GM12878 (cell line): ENCODE measurements around the gene PPP1CC. TPM values are rescaled to one million over a fixed set of nuclear protein-coding genes. Genes with fewer than 3 reads are reported as not detected.

Experiments
- ATAC-seq: fragments of 200-7000 bp; cut with Tn5 transposase; 3 replicates; pipeline ENCODE4 v1.9.1; 2020; ENCODE audit warnings: mild to moderate bottlenecking, moderate library complexity
- BruUV-seq: library from RNA; stranded (reverse); fragments of 400-500 nt; replicated peaks from 2 replicates; lab custom pipeline; 2021; lab: Mats Ljungman, UMichigan
- CTCF ChIA-PET: fragments of 300-600 bp; sonication (Branson Sonifier 250); formaldehyde crosslinking; extraction: SDS; loops from one replicate; lab custom pipeline; 2021; ENCODE audit warnings: inconsistent platforms; lab: Yijun Ruan, JAX
- POLR2A ChIA-PET: fragments of 350-600 bp; formaldehyde crosslinking; extraction: SDS; loops from one replicate; lab custom pipeline; 2021; ENCODE audit warnings: inconsistent platforms; lab: Charles Lee
- RAD21 ChIA-PET: fragments of 300-600 bp; sonication (Branson Sonifier 250); formaldehyde crosslinking; loops from one replicate; lab custom pipeline; 2023; ENCODE audit warnings: antibody characterized with exemption; ENCODE audit not compliant: unreplicated experiment; lab: Charles Lee
- SMC1A ChIA-PET: fragments of 300-600 bp; sonication (Branson Sonifier 250); formaldehyde crosslinking; loops from one replicate; lab custom pipeline; 2023; ENCODE audit not compliant: unreplicated experiment, uncharacterized antibody; lab: Charles Lee
- DNase-seq: peaks from one replicate; pipeline ENCODE4 v3.0.0-alpha.2; 2011; ENCODE audit warnings: low read depth, low spot score
- FAIRE-seq: peaks from 3 replicates; lab custom pipeline; 2011; peaks lifted over from hg19 to GRCh38; lab: Jason Lieb, UNC
- H2AFZ ChIP-seq: 2 replicates; pipeline ENCODE4 v1.6.0; 2011; ENCODE audit warnings: low read depth, low read length, control low read depth; ENCODE audit not compliant: control insufficient read depth
- H3K27ac ChIP-seq: 2 replicates; pipeline ENCODE4 v1.5.1; 2011; ENCODE audit warnings: control low read depth; ENCODE audit not compliant: control insufficient read depth, insufficient read depth
- H3K27me3 ChIP-seq, 2 experiments: replicated peaks in 1 of 2; 2 replicates each; pipeline versions ENCODE4 v1.6.0 to v1.6.1; 2011; ENCODE audit warnings: low read length in 1 of 2; ENCODE audit not compliant: control insufficient read depth in 2 of 2, insufficient read depth in 2 of 2
- H3K36me3 ChIP-seq, 2 experiments: 2 replicates each; pipeline ENCODE4 v1.5.1; 2011; ENCODE audit warnings: low read length in 1 of 2; ENCODE audit not compliant: control insufficient read depth in 2 of 2, insufficient read depth in 2 of 2
- H3K4me1 ChIP-seq: 2 replicates; pipeline ENCODE4 v1.6.1; 2011; ENCODE audit warnings: mild to moderate bottlenecking, low read length, moderate library complexity, mixed read lengths; ENCODE audit not compliant: control insufficient read depth, insufficient read depth
- H3K4me2 ChIP-seq: 2 replicates; pipeline ENCODE4 v1.6.0; 2011; ENCODE audit warnings: control low read depth; ENCODE audit not compliant: control insufficient read depth, insufficient read depth
- H3K4me3 ChIP-seq: fragments of 200-600 bp; sonication (generic); 2 replicates; pipeline ENCODE4 v1.5.1; 2016
- H3K79me2 ChIP-seq: 2 replicates; pipeline ENCODE4 v1.6.0; 2011; ENCODE audit warnings: low read length; ENCODE audit not compliant: control insufficient read depth, insufficient read depth
- H3K9ac ChIP-seq: 2 replicates; pipeline ENCODE4 v1.8.0; 2011; ENCODE audit warnings: low read length, control low read depth, mixed read lengths; ENCODE audit not compliant: control insufficient read depth, insufficient read depth
- H3K9me3 ChIP-seq: replicated peaks from 3 replicates; pipeline ENCODE4 v1.5.1; 2011; ENCODE audit warnings: mild to moderate bottlenecking, low read length; ENCODE audit not compliant: control insufficient read depth, insufficient read depth
- H4K20me1 ChIP-seq: 2 replicates; pipeline ENCODE4 v1.6.0; 2011; ENCODE audit not compliant: control insufficient read depth, insufficient read depth
- BCLAF1 ChIP-seq: fragments of 450-650 bp; IDR thresholded peaks from 2 replicates; pipeline ENCODE4 v1.6.1; 2017; ENCODE audit warnings: antibody characterized with exemption, mild to moderate bottlenecking, moderate library complexity
- RFX5 ChIP-seq: IDR thresholded peaks from 2 replicates; pipeline ENCODE4 v1.6.1; 2011; ENCODE audit warnings: low read depth, low read length, improper control_type of control experiment
- ZNF217 ChIP-seq: fragments of 450-650 bp; IDR thresholded peaks from 2 replicates; pipeline ENCODE4 v1.6.1; 2017; ENCODE audit warnings: antibody characterized with exemption, mild to moderate bottlenecking
- ZNF622 ChIP-seq: fragments of 450-650 bp; IDR thresholded peaks from 2 replicates; pipeline ENCODE4 v1.6.1; 2017; ENCODE audit warnings: mild to moderate bottlenecking, inconsistent platforms
- WGBS: methylation state at CpG from one replicate; pipeline ENCODE4 v1.1.6; 2016; ENCODE audit warnings: low lambda C conversion rate; ENCODE audit not compliant: insufficient replicate concordance, insufficient coverage; ENCODE audit errors: missing lambda C conversion rate; 5-methylcytosine and 5-hydroxymethylcytosine counted together
- in situ Hi-C: fragments of 300-500 bp; cut with MboI; formaldehyde crosslinking; loops from 9 replicates; pipeline ENCODE4 v1.14.3; 2018; ENCODE audit warnings: mixed read lengths
- intact Hi-C: fragments of 100-400 bp; cut with micrococcal nuclease; formaldehyde crosslinking; loops from one replicate; pipeline ENCODE4 v1.14.2; 2022; ENCODE audit not compliant: unreplicated experiment
- polyA plus RNA-seq, 11 experiments: library from polyadenylated mRNA; depleted of rRNA in 4 of 11; unstranded in 6 of 11; stranded (reverse) in 5 of 11; fragments of >200 nt; fragmentation: Nextera tagmentation in 4 of 11; fragmentation: Illumina TruSeq in 1 of 11; extraction: Ambion mirVana in 4 of 11; extraction: Trizol in 1 of 11; gene quantifications; 1 replicate in 1 of 11; 2 replicates in 10 of 11; pipeline versions ENCODE4 v1.2.1 to v1.2.3, GENCODE V29; 2011 to 2016; ENCODE audit warnings: inconsistent platforms in 2 of 11, missing spikeins in 2 of 11, low read depth in 1 of 11
- total RNA-seq, 4 experiments: library from RNA; depleted of rRNA in 3 of 4; stranded (reverse); fragments of >200 nt in 3 of 4; fragmentation: Illumina TruSeq in 1 of 4; extraction: Trizol in 1 of 4; gene quantifications; 2 replicates each; pipeline versions ENCODE4 v1.2.1 to v1.2.3, GENCODE V29; 2013 to 2021

PPP1CC gene
- total and polyA plus RNA-seq, 10 of the 15 experiments (the other 5 are each of a cell fraction or from before 2014, with no cell fraction given), result 64.4 to 279 (median 157) TPM

- 77% methylated on average over 13 of the region's 13 CpGs for WGBS
- BruUV-seq, result no TSS peak
- Histone ChIP-seq H2AFZ (no peak overlapping the region), H3K4me1 (no peaks in the 10 kb centered on the region), H3K79me2 (no peaks in the 10 kb centered on the region), H3K9ac (no peak overlapping the region), H3K4me2 (no peak overlapping the region), H3K9me3 (no peaks in the 10 kb centered on the region), H3K27ac (no peak overlapping the region), H3K4me3 (no peak overlapping the region), H3K36me3 (no peaks in the 10 kb centered on the region), H3K27me3 (no peaks in the 10 kb centered on the region; a peak in 1 of 4 replicates)
- ATAC-seq (no peak), DNase-seq (no peak)
- intact Hi-C loops, result no loop called here
- RAD21 ChIA-PET, result no interaction called here
- in situ Hi-C loops, result no loop called here
- CTCF ChIA-PET, result no interaction called here
- SMC1A ChIA-PET, result interaction anchor here (1.0 kb wide), 1 partner anchor 20 kb away, joined by 4 read pairs; no protein-coding TSS in a partner anchor
- TF ChIP-seq ZNF622 (no peak), RFX5 (no peak), ZNF217 (no peak), BCLAF1 (no peak)
- TF ChIP-seq, all 136 proteins: peak for 0
- no peaks in the 10 kb centered on the region for H4K20me1 ChIP-seq
- POLR2A ChIA-PET, result no interaction called here
- FAIRE-seq, result no peak
Measured at GRCh38 chr12:110750784-110751461, 8.2 kb upstream of the PPP1CC start.
